Esophagus mucosa (tissue), 1 donor: Measurements from ENCODE around the gene PNPLA1. TPM values are rescaled to one million over a fixed set of nuclear protein-coding genes. Genes with fewer than 3 reads are reported as not detected.
A peak's percentile ranks its signal among the peaks of the same experiment; 100 is the strongest.

Experiments
- ATAC-seq: fragments of 200-7000 bp; cut with Tn5 transposase; one replicate; pipeline ENCODE4 v1.9.1; 2020
- total RNA-seq: library from RNA; stranded (reverse); gene quantifications from one replicate; pipeline ENCODE4 v1.2.4, GENCODE V29; 2023
- donor health status: DM: yes; HTN: yes; CAD: no.

PNPLA1 gene
- 0.20 TPM for total RNA-seq

GRCh38 chr6:36269834-36270705 is at the start of gene PNPLA1:
Gene PNPLA1 (plus strand): TSS chr6:36270060. CDS start chr6:36270460, 400 bp downstream.
- peak; percentile 81 for ATAC-seq

DNA sequence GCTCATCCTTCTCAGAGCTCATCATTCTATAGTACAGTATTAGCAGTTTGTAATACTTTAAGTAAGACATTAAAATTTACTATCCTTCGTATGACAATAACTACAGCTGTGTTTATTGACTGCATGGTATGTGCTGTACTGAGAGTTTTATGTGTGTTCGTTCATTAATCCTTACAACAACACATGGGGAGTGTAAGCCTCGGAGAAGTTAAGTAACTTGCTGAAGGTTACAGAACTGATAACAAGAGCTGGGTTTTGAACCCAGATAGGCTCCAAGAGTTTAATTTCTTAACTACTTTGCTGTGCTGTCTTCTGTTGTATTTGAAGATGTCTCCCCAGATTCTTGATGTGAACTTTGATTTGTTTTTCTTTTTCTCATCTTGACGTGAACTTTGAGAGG is 49.6 kb upstream of the PNPLA1 start:
- ATAC-seq: no peak

GRCh38 chr6:36221674-36222073 is 48.2 kb upstream of the PNPLA1 start:
- no peak for ATAC-seq

- ATAC-seq: no peak
Measured at GRCh38 chr6:36222924-36223323, 46.9 kb upstream of the PNPLA1 start.

- ATAC-seq: no peak
Measured at GRCh38 chr6:36223706-36224105, 46.2 kb upstream of the PNPLA1 start.

DNA sequence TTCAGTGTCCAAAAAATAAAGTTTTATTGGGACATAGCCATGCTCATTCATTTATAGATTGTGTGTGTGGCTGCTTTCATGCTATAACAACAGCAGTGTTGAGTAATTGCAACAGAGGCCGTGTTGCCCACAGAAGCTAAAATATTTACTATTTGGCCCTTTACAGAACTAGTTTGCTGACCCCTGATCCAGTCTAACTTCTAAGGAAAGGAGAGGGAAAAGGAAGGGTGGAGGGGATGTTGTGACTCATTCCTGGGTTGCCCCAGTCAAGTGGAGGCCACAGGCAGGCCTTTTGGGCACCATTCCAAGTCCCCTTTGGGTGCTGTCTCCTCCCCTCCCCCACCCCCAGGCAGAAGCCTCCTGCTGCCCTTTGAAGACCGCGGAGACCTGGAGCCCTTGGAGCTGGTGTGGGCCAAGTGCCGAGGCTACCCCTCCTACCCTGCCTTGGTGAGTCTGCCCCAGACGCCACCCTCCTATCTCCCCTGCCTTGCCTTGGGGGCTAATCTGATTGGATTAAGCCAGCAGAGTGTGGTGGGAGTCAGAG is 44.9 kb upstream of the PNPLA1 start:
- no peak for ATAC-seq

- ATAC-seq: no peak
Measured at GRCh38 chr6:36226438-36227047, 43.3 kb upstream of the PNPLA1 start.

GRCh38 chr6:36227379-36228228 is 42.3 kb upstream of the PNPLA1 start:
- peak; percentile 62 for ATAC-seq

DNA sequence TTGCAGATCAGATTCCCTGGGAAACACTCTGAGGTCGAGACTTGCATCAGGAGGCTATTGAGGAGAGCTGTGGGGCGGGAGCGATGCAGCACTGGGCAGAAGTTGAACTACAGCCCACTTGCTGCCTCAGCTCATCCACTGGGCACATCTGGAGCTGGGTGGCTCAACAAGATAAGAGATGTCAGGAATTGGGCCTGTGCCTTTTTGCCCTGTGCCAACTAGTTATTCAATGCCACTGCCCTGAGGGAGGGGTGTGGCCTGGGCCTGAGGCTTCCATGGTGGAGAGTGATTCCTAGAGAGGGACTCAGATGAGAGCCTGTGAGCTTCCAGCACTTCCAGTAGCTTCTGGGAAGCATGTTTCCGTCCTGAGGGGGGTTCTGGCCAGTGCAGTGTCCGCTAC is 40.6 kb upstream of the PNPLA1 start:
- ATAC-seq: no peak

- ATAC-seq: no peak
Measured at GRCh38 chr6:36230371-36230770, 39.5 kb upstream of the PNPLA1 start.

DNA sequence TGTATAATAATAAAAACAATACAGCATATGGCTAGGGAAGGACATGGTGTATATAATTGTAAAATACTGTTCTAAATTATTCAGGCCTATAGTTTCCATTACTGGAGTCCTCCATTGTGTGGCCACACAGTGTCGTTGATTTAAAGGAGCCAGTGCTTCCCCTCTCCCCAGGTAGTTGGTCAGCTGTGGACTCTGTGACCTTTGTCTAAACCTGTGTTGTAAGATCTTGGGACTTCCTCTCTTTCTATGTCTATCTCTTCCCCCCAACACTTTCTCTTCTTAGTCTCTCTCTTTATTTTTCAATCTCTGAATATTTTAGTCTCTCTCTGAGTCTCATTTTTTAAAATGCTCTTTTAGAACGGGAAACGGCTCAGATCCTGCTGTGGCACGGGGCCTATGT is 37.7 kb upstream of the PNPLA1 start:
- ATAC-seq: no peak

GRCh38 chr6:36235309-36235708 is 34.6 kb upstream of the PNPLA1 start:
- ATAC-seq: peak; percentile 51

DNA sequence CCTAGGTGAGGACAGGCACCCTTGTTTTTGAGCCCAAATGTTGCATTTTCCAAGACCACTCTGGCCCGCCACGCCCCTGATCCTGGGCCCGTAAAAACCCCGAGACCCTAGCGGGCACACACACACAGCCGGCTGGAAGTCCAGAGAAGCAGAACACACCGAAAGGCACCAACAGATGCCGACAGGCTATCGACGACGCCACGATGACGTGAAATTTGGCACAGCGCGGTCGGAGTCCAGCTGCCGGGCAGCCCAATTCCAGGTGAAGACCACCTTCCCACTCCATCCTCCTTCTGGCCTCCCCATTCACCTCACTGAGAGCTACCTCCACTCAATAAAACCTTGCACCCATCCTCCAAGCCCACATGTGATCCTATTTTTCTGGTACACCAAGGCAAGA is 34.0 kb upstream of the PNPLA1 start:
- ATAC-seq: no peak

DNA sequence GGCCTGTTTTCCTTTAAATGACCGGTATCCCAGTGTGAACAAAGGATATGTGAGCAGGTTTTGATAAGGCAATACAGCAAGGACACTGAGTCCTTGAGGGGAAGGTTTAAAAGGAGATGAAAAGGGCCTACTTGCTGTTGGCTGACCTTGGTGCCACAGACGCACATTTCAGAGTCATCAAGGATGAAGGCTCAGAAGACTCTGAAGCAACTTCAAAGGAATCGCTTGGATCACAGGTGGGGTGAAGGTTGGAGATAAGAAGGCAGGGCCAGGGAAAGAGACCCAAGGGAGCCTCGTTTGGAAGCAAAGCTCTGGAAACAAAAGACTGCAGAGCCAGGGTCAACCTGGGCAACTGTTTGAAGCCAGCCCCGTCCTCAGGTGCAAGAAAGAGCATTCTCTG is 30.1 kb upstream of the PNPLA1 start:
- no peak for ATAC-seq

GRCh38 chr6:36241728-36242127 is 28.1 kb upstream of the PNPLA1 start:
- no peak for ATAC-seq

DNA sequence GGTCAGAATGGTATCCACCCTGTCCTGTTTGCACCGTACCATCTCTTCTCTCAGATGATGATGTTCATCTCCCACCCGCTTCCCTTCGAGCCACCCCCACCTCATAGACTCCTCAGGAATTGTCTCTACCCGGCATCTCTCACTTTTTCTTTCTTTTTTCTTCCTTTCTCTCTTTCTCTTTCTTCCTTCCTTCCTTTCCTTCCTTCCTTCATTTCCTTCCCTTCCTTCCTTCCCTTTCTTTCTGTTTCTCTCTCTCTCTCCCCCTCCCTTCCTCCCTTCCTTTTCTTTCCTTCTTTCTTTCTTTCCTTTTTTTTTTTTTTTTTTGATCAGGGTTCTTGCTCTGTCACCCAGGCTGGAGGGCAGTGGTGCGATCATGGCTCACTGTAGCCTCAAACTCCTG is 27.7 kb upstream of the PNPLA1 start:
- no peak for ATAC-seq

DNA sequence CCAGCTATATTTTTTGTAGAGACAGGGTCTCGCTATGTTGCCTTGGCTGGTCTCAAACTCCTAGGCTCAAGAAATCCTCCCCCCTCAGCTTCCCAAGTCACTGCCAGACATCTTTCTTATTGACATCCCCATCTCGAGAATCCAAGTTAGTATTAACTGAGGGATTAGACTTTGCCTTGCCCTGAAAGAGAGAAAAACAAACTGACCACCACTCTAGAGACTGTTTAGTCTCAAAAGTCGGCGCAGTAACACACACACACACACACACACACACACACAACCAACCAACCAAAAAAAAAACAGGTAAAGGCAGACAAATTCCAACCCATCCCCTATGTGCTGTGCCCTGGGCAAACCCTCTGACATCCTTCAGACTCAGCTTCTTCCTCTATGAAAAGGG is 27.2 kb upstream of the PNPLA1 start:
- no peak for ATAC-seq

DNA sequence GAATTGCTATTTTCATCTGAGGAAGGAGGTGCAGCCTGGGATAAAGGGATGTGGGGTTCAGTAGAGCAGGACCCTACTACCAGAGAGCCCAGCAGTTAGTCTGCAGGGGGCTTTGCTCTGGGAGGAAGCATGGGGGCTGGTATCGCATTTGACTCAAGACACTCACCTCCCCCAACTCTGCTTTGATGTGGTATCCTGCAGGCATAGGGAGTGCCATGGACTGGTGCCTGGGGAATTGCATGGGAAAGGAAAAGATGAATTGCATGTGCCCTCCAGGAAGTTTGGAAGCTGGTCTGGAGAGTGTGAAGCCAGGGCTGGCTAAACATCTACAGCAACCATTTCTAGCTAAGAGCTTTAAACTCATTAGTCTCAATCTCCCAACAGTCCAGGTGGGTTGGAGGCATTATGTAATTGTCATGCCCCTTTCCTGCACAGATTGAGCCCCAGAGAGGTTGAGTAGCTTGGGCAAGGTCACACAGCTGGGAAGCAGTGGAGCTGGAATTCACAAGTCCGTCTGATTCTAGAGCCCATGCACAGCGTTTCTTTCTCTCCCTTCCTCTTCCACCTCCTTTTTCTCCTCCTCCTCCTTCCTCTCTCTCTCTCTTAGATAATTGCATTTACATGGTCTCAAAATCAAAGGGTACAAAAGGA is 26.2 kb upstream of the PNPLA1 start:
- ATAC-seq: no peak

DNA sequence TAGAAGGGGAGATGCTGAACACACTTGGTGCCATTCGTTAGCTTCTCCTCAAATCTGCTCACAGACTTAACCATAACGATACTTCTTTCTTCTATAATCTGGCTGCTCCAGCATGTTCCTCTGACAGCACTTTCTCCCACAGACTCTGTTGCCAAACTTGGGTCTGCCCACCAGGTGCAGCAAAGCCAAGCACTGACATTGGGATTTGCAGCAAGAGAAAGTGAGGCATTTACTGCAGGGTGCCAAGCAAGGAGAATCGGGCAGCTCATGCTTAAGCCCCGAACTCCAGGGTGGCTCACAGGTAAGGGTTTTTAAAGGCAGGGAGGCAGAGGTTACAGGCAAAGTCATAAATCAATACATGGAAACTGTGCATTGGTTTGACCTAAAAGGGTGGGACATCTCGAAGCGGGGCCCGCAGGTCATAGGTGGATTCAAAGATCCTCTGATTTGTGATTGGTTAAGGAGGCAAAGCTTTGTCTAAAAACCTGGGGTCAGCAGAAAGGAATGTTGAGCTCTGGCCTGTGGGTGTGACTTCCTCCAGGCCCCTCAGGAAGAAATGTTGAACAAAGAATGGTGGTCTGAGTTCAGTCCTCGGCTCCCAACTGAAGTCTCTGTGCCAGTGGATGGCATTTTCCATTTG is 25.1 kb upstream of the PNPLA1 start:
- no peak for ATAC-seq

DNA sequence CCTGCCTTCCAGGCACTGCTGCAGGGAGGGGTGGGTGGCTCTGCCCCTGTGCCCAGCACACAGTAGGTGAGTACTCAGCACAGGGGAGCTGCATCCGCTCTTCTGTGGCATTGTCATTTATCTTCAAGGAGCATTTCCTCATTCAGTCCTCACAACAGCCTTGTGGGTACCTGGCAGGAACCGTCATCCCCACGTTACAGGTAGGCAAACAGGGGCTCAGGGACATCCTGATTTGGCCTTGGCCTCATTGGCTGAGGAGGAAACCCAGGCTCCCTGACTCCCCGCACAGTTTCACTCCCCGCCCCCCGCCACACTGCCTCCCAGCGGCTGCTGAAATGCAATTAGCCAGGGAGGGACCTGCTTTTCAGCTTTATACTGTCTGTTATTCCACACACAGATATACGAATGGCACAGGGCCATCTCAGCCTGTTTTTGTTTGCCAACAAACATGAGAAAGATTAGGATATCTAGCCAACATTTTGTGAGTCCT is 24.2 kb upstream of the PNPLA1 start:
- ATAC-seq: no peak

DNA sequence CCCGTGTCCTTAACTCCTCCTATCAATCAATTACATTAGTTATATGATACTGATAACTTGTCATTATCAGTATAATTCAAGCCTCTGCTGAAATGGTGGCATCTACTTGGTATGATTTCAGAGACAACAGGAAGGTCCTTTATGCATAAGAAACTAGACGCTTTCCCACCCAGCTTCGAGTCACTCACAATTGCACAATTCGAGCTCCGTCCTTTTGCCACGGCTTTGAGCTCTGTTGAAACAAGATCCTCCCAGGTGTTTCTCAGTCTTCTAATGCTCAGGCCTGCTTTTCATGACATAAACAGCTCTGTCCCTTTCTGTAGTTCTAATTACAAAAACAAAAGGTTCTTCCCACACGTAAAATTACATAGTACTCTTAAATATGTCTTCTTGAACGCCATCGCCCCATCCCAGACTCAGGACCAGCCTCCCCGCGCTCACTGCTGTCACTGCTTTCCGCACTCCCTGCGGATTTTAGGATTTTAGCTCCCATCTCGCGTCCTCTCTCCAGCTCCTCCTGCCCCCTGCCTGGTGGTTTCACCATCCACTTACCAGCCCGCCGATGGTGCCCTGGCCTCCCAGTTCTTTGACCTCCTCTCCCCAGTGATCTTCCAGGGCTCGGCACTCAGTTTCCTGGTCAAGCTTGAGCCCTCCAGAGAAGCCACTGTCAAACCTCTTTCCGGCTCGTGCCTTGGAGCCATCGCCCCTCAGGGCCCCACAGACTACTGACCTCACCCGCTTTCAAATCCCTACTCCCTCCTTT is 23.2 kb upstream of the PNPLA1 start:
- peak; percentile 51 for ATAC-seq
